Glomerular visceral epithelial cell (primary cell): ENCODE results near the gene SELE.

Experiments
- DNase-seq: peaks from one replicate; pipeline ENCODE4 v3.0.0-alpha.2; 2016; ENCODE audit errors: extremely low spot score

SELE gene

GRCh38 chr1:169682071-169682470 is 51.8 kb downstream of the SELE start:
- DNase-seq: no peak

- no peak for DNase-seq
Measured at GRCh38 chr1:169681140-169681539, 52.7 kb downstream of the SELE start.

DNA sequence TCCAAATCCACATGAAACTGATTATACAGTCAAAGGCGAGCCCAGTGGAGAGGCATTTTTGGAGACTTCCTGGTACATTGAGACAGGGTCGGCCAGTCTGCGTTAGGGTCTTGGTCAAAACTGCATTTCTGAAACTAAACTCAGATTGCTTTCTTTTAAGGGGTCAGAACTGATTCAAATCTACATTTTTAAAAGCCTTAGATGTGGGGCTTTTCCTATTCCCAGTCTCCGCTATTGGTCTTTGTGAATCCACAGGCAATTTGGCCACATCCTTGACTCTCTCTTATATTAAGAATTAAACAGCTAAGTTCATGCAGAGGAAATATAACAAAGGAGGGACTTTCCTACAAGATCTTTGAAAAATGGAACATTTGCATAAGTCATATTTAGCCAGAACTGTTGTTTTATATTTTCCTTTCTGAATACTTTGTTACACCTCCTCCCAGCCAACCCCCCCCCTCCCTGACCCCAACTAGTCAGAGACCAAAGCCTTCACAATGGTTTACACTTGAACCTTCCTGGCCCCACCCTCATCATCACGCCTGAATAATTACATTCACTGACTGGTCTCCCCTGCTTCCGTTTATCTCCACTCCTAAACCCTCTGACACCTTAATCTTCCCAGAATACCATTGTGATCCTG is 53.4 kb downstream of the SELE start:
- DNase-seq: no peak

DNA sequence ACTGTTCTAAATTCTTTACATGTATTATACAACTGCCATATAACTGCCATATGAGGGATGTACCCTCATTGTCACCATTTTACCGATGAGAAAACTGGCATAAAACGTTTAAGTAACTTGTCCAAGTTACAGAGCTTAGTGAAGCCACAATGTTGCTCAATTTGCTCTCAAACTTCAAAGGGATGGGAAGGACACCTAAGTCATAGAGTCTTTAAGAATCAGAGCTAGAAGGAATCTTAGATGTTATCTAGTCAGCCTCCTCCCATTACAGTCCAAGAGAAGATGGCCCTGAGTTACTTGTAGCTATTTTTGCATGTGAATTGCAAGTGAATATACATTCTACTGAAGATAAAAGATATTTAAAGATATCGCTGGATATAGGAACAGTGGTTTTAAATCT is 54.2 kb downstream of the SELE start:
- DNase-seq: no peak

DNA sequence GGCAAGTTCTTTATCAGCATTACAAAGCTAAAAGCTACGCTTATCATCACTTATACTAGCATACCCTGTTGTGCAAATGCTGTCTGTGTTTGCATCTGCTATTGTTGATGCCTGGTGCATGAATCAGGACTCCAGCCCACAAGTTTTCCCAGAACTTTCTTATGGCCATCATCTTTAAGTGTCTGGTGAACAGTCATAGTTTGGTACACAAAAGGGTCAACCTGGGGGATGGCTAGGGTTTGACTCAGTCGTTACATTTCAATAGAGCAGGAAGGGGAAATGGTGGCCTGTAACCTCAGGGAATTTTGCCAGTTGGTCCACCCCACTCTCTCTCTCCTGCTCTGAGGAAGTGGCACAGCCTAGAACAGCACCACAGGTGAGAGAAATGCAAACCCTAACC is 57.9 kb downstream of the SELE start:
- no peak for DNase-seq
